ENCODE measurements around the gene AOC1. TPM values are rescaled to one million over a fixed set of nuclear protein-coding genes. Genes with fewer than 3 reads are reported as not detected.

Gene AOC1
- total and polyA plus RNA-seq, 2 of the 13 experiments (the other 11 are each of a cell fraction or from before 2014, with no cell fraction given) = not detected

DNA sequence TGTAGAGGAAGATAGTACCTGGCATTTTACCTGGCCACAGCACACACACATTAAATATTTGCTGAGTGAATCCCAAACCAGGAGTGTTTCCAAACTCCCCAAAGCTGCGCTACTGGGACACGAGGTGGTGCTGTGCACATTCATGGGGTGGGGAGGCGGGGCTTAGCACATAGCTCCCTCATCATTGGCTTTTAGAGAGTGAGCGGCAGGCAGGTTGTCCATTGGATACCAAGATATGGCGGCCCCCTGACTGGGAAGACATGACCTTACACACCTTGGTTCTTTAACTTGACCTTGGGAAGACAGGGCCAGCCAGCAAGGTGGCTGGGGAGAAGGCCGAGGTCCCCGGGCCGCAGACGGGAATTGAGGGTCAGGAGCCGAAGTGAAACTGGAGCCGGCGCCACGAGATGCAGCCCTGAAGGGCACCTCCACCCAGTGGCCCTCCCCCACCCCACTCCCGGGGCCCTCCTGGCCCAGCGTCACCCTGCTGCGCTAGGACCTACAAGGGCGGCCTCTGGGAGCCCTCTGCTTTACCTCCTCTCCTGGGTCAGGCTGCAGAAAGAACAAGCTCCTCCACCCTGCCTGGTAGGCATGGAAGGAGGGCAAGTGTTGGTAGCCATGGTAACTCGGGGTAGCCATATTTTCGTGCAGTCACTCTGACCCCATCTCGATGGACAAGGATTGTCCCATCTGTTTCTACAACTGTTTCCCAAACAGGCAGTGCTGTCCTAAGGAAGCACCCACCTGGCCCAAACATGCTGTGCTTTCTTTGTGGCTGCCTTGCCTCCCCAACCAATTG is 27.7 kb upstream of the AOC1 start:
- no peak overlapping the region for H3K27ac ChIP-seq (ENCODE audit: extremely low read length, insufficient read depth, low read length)
- in situ Hi-C loops (cut with HindIII; ENCODE audit: extremely low pct_ligation_motif_present, low pct_unique_long_range_greater_than_20kb) (no loop called here), intact Hi-C loops (cut with micrococcal nuclease; ENCODE audit: unreplicated experiment) (no loop called here)
- BruUV-seq (replicated peaks) = no TSS peak
- H3K79me2 ChIP-seq (ENCODE audit: insufficient read depth, low read length) = no peaks in the 10 kb centered on the region
- no peaks in the 10 kb centered on the region for H3K36me3 ChIP-seq (replicated peaks in 1 of 2; ENCODE audit: control insufficient read depth in 1 of 2, insufficient read depth in 2 of 2, low read length in 2 of 2)
- ATAC-seq = no peak
- CTCF ChIA-PET (ENCODE audit: low intra/inter-chr PET ratio, low total read pairs) = no interaction called here
- no peak for TF ChIP-seq BRD4 (CRISPR knock-in tag; IDR thresholded peaks at IDR 0.05)
- TF ChIP-seq ZNF570 (CRISPR knock-in tag; IDR thresholded peaks at IDR 0.05; ENCODE audit: borderline replicate concordance) = no peak
- TF ChIP-seq RNF2 (conservative IDR thresholded peaks at IDR 0.05; ENCODE audit: low read depth) = no peak
- TF ChIP-seq IRF2 (CRISPR knock-in tag; IDR thresholded peaks at IDR 0.05) = no peak
- no peak for TF ChIP-seq RFX5 (IDR thresholded peaks at IDR 0.05; ENCODE audit: low read depth, low read length)
- TF ChIP-seq, protein P1, sequence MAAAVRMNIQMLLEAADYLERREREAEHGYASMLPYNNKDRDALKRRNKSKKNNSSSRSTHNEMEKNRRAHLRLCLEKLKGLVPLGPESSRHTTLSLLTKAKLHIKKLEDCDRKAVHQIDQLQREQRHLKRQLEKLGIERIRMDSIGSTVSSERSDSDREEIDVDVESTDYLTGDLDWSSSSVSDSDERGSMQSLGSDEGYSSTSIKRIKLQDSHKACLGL (CRISPR knock-in tag; IDR thresholded peaks at IDR 0.05) = no peak
- peaks cover 7% of the 10 kb centered on the region; the same call in 1 of the 2 replicates for H3K4me1 ChIP-seq (ENCODE audit: insufficient read depth, low read length)
- WGBS (ENCODE audit: low lambda C conversion rate) = 58% methylated on average over 5 of the region's 20 CpGs
- no peak overlapping the region for H3K4me2 ChIP-seq (ENCODE audit: low read depth, low read length)
- H2AFZ ChIP-seq (ENCODE audit: low read length) = no peak overlapping the region
- POLR2A ChIA-PET = no interaction called here
- peaks cover 0 to 12% of the 10 kb centered on the region in 2 experiments; a peak in 1 of 5 replicates for H3K27me3 ChIP-seq (ENCODE audit: control insufficient read depth in 1 of 2, insufficient read depth in 2 of 2, low read length in 2 of 2)
- no peak overlapping the region for H3K9ac ChIP-seq (ENCODE audit: insufficient read depth, low read depth, low read length)
- H3K4me3 ChIP-seq (replicated peaks in 1 of 3; ENCODE audit: insufficient read depth in 1 of 3, low read depth in 2 of 3, low read length in 3 of 3) = no peak overlapping the region
- H4K20me1 ChIP-seq (ENCODE audit: insufficient read depth, low read length) = no peaks in the 10 kb centered on the region
- no peaks in the 10 kb centered on the region for H3K9me3 ChIP-seq (ENCODE audit: low read length)
- FAIRE-seq = no peak
- DNase-seq (ENCODE audit: low spot score) = no peak

DNA sequence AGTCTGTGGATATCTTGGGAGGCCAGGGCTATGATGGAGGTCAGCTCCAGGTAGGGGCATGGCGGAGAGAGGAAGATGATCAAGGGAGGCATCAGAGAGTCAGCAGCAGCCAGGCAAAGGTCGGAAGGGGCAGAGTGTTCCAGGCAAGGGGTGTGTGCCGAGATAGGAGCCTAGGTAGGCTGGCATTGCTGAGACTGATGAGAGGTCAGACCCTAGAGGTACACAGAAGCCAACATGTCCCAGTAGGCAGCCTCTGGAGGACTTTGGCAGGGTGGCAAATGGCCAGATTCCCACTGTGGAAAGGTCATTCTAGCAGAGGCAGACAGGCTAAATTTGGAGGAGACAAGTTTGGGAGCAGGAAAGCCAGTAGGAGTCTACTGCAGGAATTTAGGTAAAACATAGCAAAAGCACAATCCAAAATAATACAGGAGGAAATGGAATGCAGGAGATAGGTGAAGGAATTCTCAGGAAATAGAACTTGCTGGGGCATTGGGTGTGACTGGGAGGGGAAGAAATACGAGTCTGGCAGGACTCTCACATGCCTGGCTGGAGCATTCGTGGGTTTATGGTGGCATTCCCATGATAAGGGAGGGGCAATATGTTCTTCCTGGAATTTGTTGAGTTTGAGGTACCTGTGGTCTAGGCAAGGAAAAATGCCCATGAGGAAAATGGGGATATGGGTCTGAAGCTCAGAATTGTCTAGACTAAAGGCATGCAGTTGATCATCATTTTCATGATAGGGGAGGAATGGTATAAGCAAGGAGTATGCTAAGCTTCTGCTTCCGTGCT is 26.1 kb upstream of the AOC1 start:
- CTCF ChIA-PET (ENCODE audit: low intra/inter-chr PET ratio, low total read pairs) = no interaction called here
- no peak overlapping the region for H3K9ac ChIP-seq (ENCODE audit: insufficient read depth, low read depth, low read length)
- no peak for DNase-seq (ENCODE audit: low spot score)
- H3K4me1 ChIP-seq (ENCODE audit: insufficient read depth, low read length) = peaks cover 7% of the 10 kb centered on the region; the same call in 1 of the 2 replicates
- H2AFZ ChIP-seq (ENCODE audit: low read length) = no peak overlapping the region
- no peak for FAIRE-seq
- WGBS (ENCODE audit: low lambda C conversion rate) = 17% methylated on average over 6 of the region's 6 CpGs
- no peak overlapping the region for H3K27ac ChIP-seq (ENCODE audit: extremely low read length, insufficient read depth, low read length)
- in situ Hi-C loops (cut with HindIII; ENCODE audit: extremely low pct_ligation_motif_present, low pct_unique_long_range_greater_than_20kb) = no loop called here
- no TSS peak for BruUV-seq (replicated peaks)
- H3K4me2 ChIP-seq (ENCODE audit: low read depth, low read length) = no peak overlapping the region
- peaks cover 0 to 8% of the 10 kb centered on the region in 2 experiments; a peak in 1 of 5 replicates for H3K27me3 ChIP-seq (ENCODE audit: control insufficient read depth in 1 of 2, insufficient read depth in 2 of 2, low read length in 2 of 2)
- H4K20me1 ChIP-seq (ENCODE audit: insufficient read depth, low read length) = no peaks in the 10 kb centered on the region
- no peaks in the 10 kb centered on the region for H3K9me3 ChIP-seq (ENCODE audit: low read length)
- POLR2A ChIA-PET = no interaction called here
- no peaks in the 10 kb centered on the region for H3K36me3 ChIP-seq (replicated peaks in 1 of 2; ENCODE audit: control insufficient read depth in 1 of 2, insufficient read depth in 2 of 2, low read length in 2 of 2)
- peak; percentile 35; the same call in 2 of the 3 replicates for ATAC-seq
- no peaks in the 10 kb centered on the region for H3K79me2 ChIP-seq (ENCODE audit: insufficient read depth, low read length)
- H3K4me3 ChIP-seq (replicated peaks in 1 of 3; ENCODE audit: insufficient read depth in 1 of 3, low read depth in 2 of 3, low read length in 3 of 3) = no peak overlapping the region
- intact Hi-C loops (cut with micrococcal nuclease; ENCODE audit: unreplicated experiment) = no loop called here
- TF ChIP-seq SALL1 (CRISPR knock-in tag; IDR thresholded peaks at IDR 0.05) = no peak
- TF ChIP-seq, protein P2, sequence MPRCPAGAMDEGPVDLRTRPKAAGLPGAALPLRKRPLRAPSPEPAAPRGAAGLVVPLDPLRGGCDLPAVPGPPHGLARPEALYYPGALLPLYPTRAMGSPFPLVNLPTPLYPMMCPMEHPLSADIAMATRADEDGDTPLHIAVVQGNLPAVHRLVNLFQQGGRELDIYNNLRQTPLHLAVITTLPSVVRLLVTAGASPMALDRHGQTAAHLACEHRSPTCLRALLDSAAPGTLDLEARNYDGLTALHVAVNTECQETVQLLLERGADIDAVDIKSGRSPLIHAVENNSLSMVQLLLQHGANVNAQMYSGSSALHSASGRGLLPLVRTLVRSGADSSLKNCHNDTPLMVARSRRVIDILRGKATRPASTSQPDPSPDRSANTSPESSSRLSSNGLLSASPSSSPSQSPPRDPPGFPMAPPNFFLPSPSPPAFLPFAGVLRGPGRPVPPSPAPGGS (CRISPR knock-in tag; IDR thresholded peaks at IDR 0.05) = no peak
- TF ChIP-seq, protein P3, sequence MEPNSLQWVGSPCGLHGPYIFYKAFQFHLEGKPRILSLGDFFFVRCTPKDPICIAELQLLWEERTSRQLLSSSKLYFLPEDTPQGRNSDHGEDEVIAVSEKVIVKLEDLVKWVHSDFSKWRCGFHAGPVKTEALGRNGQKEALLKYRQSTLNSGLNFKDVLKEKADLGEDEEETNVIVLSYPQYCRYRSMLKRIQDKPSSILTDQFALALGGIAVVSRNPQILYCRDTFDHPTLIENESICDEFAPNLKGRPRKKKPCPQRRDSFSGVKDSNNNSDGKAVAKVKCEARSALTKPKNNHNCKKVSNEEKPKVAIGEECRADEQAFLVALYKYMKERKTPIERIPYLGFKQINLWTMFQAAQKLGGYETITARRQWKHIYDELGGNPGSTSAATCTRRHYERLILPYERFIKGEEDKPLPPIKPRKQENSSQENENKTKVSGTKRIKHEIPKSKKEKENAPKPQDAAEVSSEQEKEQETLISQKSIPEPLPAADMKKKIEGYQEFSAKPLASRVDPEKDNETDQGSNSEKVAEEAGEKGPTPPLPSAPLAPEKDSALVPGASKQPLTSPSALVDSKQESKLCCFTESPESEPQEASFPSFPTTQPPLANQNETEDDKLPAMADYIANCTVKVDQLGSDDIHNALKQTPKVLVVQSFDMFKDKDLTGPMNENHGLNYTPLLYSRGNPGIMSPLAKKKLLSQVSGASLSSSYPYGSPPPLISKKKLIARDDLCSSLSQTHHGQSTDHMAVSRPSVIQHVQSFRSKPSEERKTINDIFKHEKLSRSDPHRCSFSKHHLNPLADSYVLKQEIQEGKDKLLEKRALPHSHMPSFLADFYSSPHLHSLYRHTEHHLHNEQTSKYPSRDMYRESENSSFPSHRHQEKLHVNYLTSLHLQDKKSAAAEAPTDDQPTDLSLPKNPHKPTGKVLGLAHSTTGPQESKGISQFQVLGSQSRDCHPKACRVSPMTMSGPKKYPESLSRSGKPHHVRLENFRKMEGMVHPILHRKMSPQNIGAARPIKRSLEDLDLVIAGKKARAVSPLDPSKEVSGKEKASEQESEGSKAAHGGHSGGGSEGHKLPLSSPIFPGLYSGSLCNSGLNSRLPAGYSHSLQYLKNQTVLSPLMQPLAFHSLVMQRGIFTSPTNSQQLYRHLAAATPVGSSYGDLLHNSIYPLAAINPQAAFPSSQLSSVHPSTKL (CRISPR knock-in tag; IDR thresholded peaks at IDR 0.05) = no peak
- no peak for TF ChIP-seq DMAP1 (CRISPR knock-in tag; IDR thresholded peaks at IDR 0.05)
- TF ChIP-seq, protein P4, sequence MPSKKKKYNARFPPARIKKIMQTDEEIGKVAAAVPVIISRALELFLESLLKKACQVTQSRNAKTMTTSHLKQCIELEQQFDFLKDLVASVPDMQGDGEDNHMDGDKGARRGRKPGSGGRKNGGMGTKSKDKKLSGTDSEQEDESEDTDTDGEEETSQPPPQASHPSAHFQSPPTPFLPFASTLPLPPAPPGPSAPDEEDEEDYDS (CRISPR knock-in tag; IDR thresholded peaks at IDR 0.05) = no peak

Measured in HepG2 (cell line).